ENCODE results near the gene MTIF3.

The MTIF3 gene

GRCh38 chr13:27482983-27483382, 32.6 kb upstream of the MTIF3 start:
- DNase-seq, result no peak
- Histone ChIP-seq H3K27ac (ENCODE audit: insufficient read depth, low read length, poor library complexity, severe bottlenecking) (no peak overlapping the region), H3K9me3 (ENCODE audit: control insufficient read depth, low read length) (no peaks in the 10 kb centered on the region), H3K36me3 (ENCODE audit: control insufficient read depth, insufficient read depth, low read length) (no peaks in the 10 kb centered on the region), H3K27me3 (replicated peaks; ENCODE audit: control insufficient read depth, insufficient read depth, low read length, poor library complexity, severe bottlenecking) (no peaks in the 10 kb centered on the region), H3K4me1 (ENCODE audit: control insufficient read depth, insufficient read depth, low read length, poor library complexity, severe bottlenecking) (no peaks in the 10 kb centered on the region), H3K4me3 (ENCODE audit: insufficient read depth, low read depth, low read length, poor library complexity, severe bottlenecking) (no peak overlapping the region)

GRCh38 chr13:27481766-27482165, 31.4 kb upstream of the MTIF3 start:
- no peak overlapping the region for H3K27ac ChIP-seq (ENCODE audit: insufficient read depth, low read length, poor library complexity, severe bottlenecking)
- DNase-seq, result no peak
- H3K27me3 ChIP-seq (replicated peaks; ENCODE audit: control insufficient read depth, insufficient read depth, low read length, poor library complexity, severe bottlenecking), result no peaks in the 10 kb centered on the region
- no peaks in the 10 kb centered on the region for H3K36me3 ChIP-seq (ENCODE audit: control insufficient read depth, insufficient read depth, low read length)
- H3K9me3 ChIP-seq (ENCODE audit: control insufficient read depth, low read length), result no peaks in the 10 kb centered on the region
- no peaks in the 10 kb centered on the region for H3K4me1 ChIP-seq (ENCODE audit: control insufficient read depth, insufficient read depth, low read length, poor library complexity, severe bottlenecking)
- H3K4me3 ChIP-seq (ENCODE audit: insufficient read depth, low read depth, low read length, poor library complexity, severe bottlenecking), result no peak overlapping the region

GRCh38 chr13:27476943-27477703, 26.8 kb upstream of the MTIF3 start:
- no peak overlapping the region for H3K4me3 ChIP-seq (ENCODE audit: insufficient read depth, low read depth, low read length, poor library complexity, severe bottlenecking)
- no peaks in the 10 kb centered on the region for H3K36me3 ChIP-seq (ENCODE audit: control insufficient read depth, insufficient read depth, low read length)
- no peaks in the 10 kb centered on the region for H3K9me3 ChIP-seq (ENCODE audit: control insufficient read depth, low read length)
- H3K27ac ChIP-seq (ENCODE audit: insufficient read depth, low read length, poor library complexity, severe bottlenecking), result no peak overlapping the region
- DNase-seq, result no peak
- H3K27me3 ChIP-seq (replicated peaks; ENCODE audit: control insufficient read depth, insufficient read depth, low read length, poor library complexity, severe bottlenecking), result no peaks in the 10 kb centered on the region
- H3K4me1 ChIP-seq (ENCODE audit: control insufficient read depth, insufficient read depth, low read length, poor library complexity, severe bottlenecking), result no peaks in the 10 kb centered on the region

- no peaks in the 10 kb centered on the region for H3K4me1 ChIP-seq (ENCODE audit: control insufficient read depth, insufficient read depth, low read length, poor library complexity, severe bottlenecking)
- H3K27me3 ChIP-seq (replicated peaks; ENCODE audit: control insufficient read depth, insufficient read depth, low read length, poor library complexity, severe bottlenecking), result no peaks in the 10 kb centered on the region
- no peaks in the 10 kb centered on the region for H3K9me3 ChIP-seq (ENCODE audit: control insufficient read depth, low read length)
- no peak overlapping the region for H3K4me3 ChIP-seq (ENCODE audit: insufficient read depth, low read depth, low read length, poor library complexity, severe bottlenecking)
- H3K27ac ChIP-seq (ENCODE audit: insufficient read depth, low read length, poor library complexity, severe bottlenecking), result no peak overlapping the region
- no peak for DNase-seq
- no peaks in the 10 kb centered on the region for H3K36me3 ChIP-seq (ENCODE audit: control insufficient read depth, insufficient read depth, low read length)
Observed at GRCh38 chr13:27474751-27475268, 24.4 kb upstream of the MTIF3 start.

GRCh38 chr13:27472941-27473340, 22.6 kb upstream of the MTIF3 start:
- Histone ChIP-seq H3K36me3 (ENCODE audit: control insufficient read depth, insufficient read depth, low read length) (no peaks in the 10 kb centered on the region), H3K9me3 (ENCODE audit: control insufficient read depth, low read length) (no peaks in the 10 kb centered on the region), H3K27me3 (replicated peaks; ENCODE audit: control insufficient read depth, insufficient read depth, low read length, poor library complexity, severe bottlenecking) (no peaks in the 10 kb centered on the region), H3K27ac (ENCODE audit: insufficient read depth, low read length, poor library complexity, severe bottlenecking) (no peak overlapping the region), H3K4me1 (ENCODE audit: control insufficient read depth, insufficient read depth, low read length, poor library complexity, severe bottlenecking) (no peaks in the 10 kb centered on the region), H3K4me3 (ENCODE audit: insufficient read depth, low read depth, low read length, poor library complexity, severe bottlenecking) (no peak overlapping the region)
- no peak for DNase-seq

- Histone ChIP-seq H3K27me3 (replicated peaks; ENCODE audit: control insufficient read depth, insufficient read depth, low read length, poor library complexity, severe bottlenecking) (no peaks in the 10 kb centered on the region), H3K9me3 (ENCODE audit: control insufficient read depth, low read length) (no peaks in the 10 kb centered on the region), H3K36me3 (ENCODE audit: control insufficient read depth, insufficient read depth, low read length) (no peaks in the 10 kb centered on the region), H3K4me3 (ENCODE audit: insufficient read depth, low read depth, low read length, poor library complexity, severe bottlenecking) (no peak overlapping the region), H3K4me1 (ENCODE audit: control insufficient read depth, insufficient read depth, low read length, poor library complexity, severe bottlenecking) (no peaks in the 10 kb centered on the region), H3K27ac (ENCODE audit: insufficient read depth, low read length, poor library complexity, severe bottlenecking) (no peak overlapping the region)
- no peak for DNase-seq
Observed at GRCh38 chr13:27472441-27472840, 22.1 kb upstream of the MTIF3 start.

GRCh38 chr13:27470075-27470820, 19.9 kb upstream of the MTIF3 start:
- Histone ChIP-seq H3K9me3 (ENCODE audit: control insufficient read depth, low read length) (no peaks in the 10 kb centered on the region), H3K4me3 (ENCODE audit: insufficient read depth, low read depth, low read length, poor library complexity, severe bottlenecking) (no peak overlapping the region), H3K27me3 (replicated peaks; ENCODE audit: control insufficient read depth, insufficient read depth, low read length, poor library complexity, severe bottlenecking) (no peaks in the 10 kb centered on the region), H3K27ac (ENCODE audit: insufficient read depth, low read length, poor library complexity, severe bottlenecking) (no peak overlapping the region), H3K36me3 (ENCODE audit: control insufficient read depth, insufficient read depth, low read length) (no peaks in the 10 kb centered on the region), H3K4me1 (ENCODE audit: control insufficient read depth, insufficient read depth, low read length, poor library complexity, severe bottlenecking) (no peaks in the 10 kb centered on the region)
- DNase-seq, result no peak

- Histone ChIP-seq H3K4me3 (ENCODE audit: insufficient read depth, low read depth, low read length, poor library complexity, severe bottlenecking) (no peak overlapping the region), H3K27ac (ENCODE audit: insufficient read depth, low read length, poor library complexity, severe bottlenecking) (no peak overlapping the region), H3K27me3 (replicated peaks; ENCODE audit: control insufficient read depth, insufficient read depth, low read length, poor library complexity, severe bottlenecking) (no peaks in the 10 kb centered on the region), H3K36me3 (ENCODE audit: control insufficient read depth, insufficient read depth, low read length) (no peaks in the 10 kb centered on the region), H3K9me3 (ENCODE audit: control insufficient read depth, low read length) (no peaks in the 10 kb centered on the region), H3K4me1 (ENCODE audit: control insufficient read depth, insufficient read depth, low read length, poor library complexity, severe bottlenecking) (no peaks in the 10 kb centered on the region)
- DNase-seq, result no peak
Observed at GRCh38 chr13:27466513-27466912, 16.1 kb upstream of the MTIF3 start.

GRCh38 chr13:27465611-27466010, 15.2 kb upstream of the MTIF3 start:
- Histone ChIP-seq H3K4me1 (ENCODE audit: control insufficient read depth, insufficient read depth, low read length, poor library complexity, severe bottlenecking) (no peaks in the 10 kb centered on the region), H3K9me3 (ENCODE audit: control insufficient read depth, low read length) (no peaks in the 10 kb centered on the region), H3K27ac (ENCODE audit: insufficient read depth, low read length, poor library complexity, severe bottlenecking) (no peak overlapping the region), H3K36me3 (ENCODE audit: control insufficient read depth, insufficient read depth, low read length) (no peaks in the 10 kb centered on the region), H3K27me3 (replicated peaks; ENCODE audit: control insufficient read depth, insufficient read depth, low read length, poor library complexity, severe bottlenecking) (no peaks in the 10 kb centered on the region), H3K4me3 (ENCODE audit: insufficient read depth, low read depth, low read length, poor library complexity, severe bottlenecking) (no peak overlapping the region)
- no peak for DNase-seq

- Histone ChIP-seq H3K4me1 (ENCODE audit: control insufficient read depth, insufficient read depth, low read length, poor library complexity, severe bottlenecking) (no peaks in the 10 kb centered on the region), H3K27me3 (replicated peaks; ENCODE audit: control insufficient read depth, insufficient read depth, low read length, poor library complexity, severe bottlenecking) (no peaks in the 10 kb centered on the region), H3K4me3 (ENCODE audit: insufficient read depth, low read depth, low read length, poor library complexity, severe bottlenecking) (no peak overlapping the region), H3K9me3 (ENCODE audit: control insufficient read depth, low read length) (no peaks in the 10 kb centered on the region), H3K36me3 (ENCODE audit: control insufficient read depth, insufficient read depth, low read length) (no peaks in the 10 kb centered on the region), H3K27ac (ENCODE audit: insufficient read depth, low read length, poor library complexity, severe bottlenecking) (no peak overlapping the region)
- no peak for DNase-seq
Observed at GRCh38 chr13:27463500-27463899, 13.1 kb upstream of the MTIF3 start.
